Measurements from ENCODE around the gene HIKESHI. TPM values are rescaled to one million over a fixed set of nuclear protein-coding genes. Genes with fewer than 3 reads are reported as not detected.
"Not testable (repeated sequence)": the region's sequence is repeated elsewhere in the genome, so short reads cannot be mapped to it uniquely, and the experiment has no call there.

Gene HIKESHI
- total RNA-seq, 4 donors from 2014 or later: 9.1 to 19.4 (median 15.6) TPM

DNA sequence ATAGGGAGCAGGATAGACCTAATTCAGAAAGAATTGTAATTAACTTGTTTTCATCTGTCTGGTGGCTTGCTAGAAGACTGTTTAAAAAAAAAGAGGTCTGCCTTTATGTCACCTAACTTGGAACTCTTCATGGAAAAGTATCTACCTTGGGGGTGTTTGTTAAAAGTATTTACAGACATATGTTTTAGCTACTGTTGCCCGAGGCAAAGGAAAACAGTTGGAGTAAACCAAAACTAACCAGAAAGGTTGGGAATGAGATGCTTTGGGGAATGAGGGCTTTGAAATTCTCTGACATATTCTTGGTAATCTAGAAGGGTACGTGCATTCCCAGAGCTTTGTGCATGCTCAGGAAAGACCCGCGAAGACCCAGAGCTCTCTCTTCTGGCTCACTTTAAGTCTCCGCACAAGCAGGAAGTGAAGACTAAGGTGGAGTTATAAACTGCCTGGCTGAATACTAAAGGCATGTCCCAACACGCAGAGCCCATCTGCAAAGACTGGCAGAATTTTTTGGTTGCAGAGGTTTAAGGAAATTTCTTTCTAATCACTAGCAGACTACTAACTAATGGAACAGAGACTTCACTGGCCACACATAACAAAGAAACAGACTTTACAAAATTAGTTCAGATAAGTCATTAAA, 33.2 kb downstream of the HIKESHI start:
- H3K27ac ChIP-seq: no peak overlapping the region
- no peak overlapping the region for H3K4me3 ChIP-seq
- H3K27me3 ChIP-seq: no peaks in the 10 kb centered on the region
- no peak for DNase-seq
- no peaks in the 10 kb centered on the region for H3K9me3 ChIP-seq
- no peaks in the 10 kb centered on the region for H3K4me1 ChIP-seq
- no peak for TF ChIP-seq POLR2A (IDR thresholded peaks at IDR 0.05)
- TF ChIP-seq, protein P1, sequence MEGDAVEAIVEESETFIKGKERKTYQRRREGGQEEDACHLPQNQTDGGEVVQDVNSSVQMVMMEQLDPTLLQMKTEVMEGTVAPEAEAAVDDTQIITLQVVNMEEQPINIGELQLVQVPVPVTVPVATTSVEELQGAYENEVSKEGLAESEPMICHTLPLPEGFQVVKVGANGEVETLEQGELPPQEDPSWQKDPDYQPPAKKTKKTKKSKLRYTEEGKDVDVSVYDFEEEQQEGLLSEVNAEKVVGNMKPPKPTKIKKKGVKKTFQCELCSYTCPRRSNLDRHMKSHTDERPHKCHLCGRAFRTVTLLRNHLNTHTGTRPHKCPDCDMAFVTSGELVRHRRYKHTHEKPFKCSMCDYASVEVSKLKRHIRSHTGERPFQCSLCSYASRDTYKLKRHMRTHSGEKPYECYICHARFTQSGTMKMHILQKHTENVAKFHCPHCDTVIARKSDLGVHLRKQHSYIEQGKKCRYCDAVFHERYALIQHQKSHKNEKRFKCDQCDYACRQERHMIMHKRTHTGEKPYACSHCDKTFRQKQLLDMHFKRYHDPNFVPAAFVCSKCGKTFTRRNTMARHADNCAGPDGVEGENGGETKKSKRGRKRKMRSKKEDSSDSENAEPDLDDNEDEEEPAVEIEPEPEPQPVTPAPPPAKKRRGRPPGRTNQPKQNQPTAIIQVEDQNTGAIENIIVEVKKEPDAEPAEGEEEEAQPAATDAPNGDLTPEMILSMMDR (IDR thresholded peaks at IDR 0.05): no peak
- peaks cover 0 to 35% (median 0%) of the 10 kb centered on the region in 3 donors for H3K36me3 ChIP-seq

DNA sequence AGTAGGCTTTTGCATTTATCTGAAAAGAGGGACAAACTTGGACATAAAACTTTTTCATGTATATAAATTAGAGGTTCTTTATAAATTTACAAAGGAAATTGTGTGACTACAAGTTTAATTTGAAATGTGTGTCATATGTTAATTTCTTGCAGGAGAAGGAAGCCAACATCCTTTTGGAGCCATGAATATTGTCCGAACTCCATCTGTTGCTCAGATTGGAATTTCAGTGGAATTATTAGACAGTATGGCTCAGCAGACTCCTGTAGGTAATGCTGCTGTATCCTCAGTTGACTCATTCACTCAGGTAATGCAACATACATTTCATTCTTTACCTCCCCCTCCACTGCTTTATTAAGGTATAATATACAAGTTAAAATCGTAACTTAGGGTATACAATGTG, 35.2 kb downstream of the HIKESHI start:
- no peaks in the 10 kb centered on the region for H3K9me3 ChIP-seq
- TF ChIP-seq, protein P1 (IDR thresholded peaks at IDR 0.05): no peak
- no peak for TF ChIP-seq POLR2A (IDR thresholded peaks at IDR 0.05)
- H3K4me3 ChIP-seq: no peak overlapping the region

DNA sequence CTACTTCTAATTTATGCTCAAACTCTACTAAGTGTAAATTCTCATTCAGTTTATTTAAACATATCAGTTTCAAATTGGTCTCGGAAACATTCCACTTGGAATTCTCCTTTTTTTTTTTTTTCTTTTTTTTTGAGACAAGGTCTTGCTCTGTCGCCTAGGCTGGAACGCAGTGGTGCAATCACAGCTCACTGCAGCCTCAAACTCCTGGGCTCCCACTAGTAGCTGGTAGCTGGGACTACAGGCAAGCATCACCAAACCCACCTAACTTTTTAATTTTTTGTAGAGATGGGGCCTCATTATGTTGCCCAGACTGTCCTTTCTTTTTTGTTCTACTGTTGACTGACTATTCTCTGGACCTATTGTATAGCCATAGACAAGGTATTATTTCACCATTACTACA, 39.3 kb downstream of the HIKESHI start:
- no peak for TF ChIP-seq POLR2A (IDR thresholded peaks at IDR 0.05)
- TF ChIP-seq, protein P1 (IDR thresholded peaks at IDR 0.05): no peak
- H3K36me3 ChIP-seq: peaks cover 0 to 36% (median 0%) of the 10 kb centered on the region in 3 donors
- no peaks in the 10 kb centered on the region for H3K9me3 ChIP-seq
- H3K27ac ChIP-seq: no peak overlapping the region
- no peaks in the 10 kb centered on the region for H3K27me3 ChIP-seq
- DNase-seq: no peak
- H3K4me1 ChIP-seq: no peaks in the 10 kb centered on the region
- no peak overlapping the region for H3K4me3 ChIP-seq

More for the DNA sequence above, 35.2 kb downstream of the HIKESHI start:
- H3K36me3 ChIP-seq: peaks cover 0 to 35% (median 0%) of the 10 kb centered on the region in 3 donors
- DNase-seq: no peak
- no peaks in the 10 kb centered on the region for H3K4me1 ChIP-seq
- no peaks in the 10 kb centered on the region for H3K27me3 ChIP-seq
- H3K27ac ChIP-seq: no peak overlapping the region

DNA sequence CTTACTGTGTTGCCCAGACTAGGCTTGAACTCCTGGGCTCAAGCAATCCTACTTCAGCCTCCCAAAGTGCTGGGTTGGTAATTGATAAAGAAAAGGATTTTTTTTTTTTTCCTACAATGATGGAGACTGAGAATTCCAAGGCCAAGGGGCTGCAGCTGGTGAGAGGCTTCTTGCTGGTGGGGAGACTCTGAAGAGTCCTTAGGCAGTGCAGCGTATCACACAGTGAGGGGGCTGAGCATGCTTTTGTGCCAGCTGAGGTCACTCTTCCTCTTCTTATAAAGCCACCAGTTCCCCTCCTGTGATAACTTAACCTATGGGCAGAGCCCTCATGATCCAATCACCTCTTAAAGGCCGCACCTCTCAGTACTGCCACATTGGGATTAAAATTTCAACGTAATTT, 44.5 kb downstream of the HIKESHI start:
- Histone ChIP-seq H3K36me3 (peaks cover 0 to 15% (median 0%) of the 10 kb centered on the region in 3 donors), H3K4me1 (no peaks in the 10 kb centered on the region), H3K4me3 (no peak overlapping the region), H3K9me3 (no peaks in the 10 kb centered on the region), H3K27ac (no peak overlapping the region), H3K27me3 (no peaks in the 10 kb centered on the region)
- DNase-seq: no peak
- TF ChIP-seq POLR2A (IDR thresholded peaks at IDR 0.05): no peak
- TF ChIP-seq, protein P1 (IDR thresholded peaks at IDR 0.05): no peak

DNA sequence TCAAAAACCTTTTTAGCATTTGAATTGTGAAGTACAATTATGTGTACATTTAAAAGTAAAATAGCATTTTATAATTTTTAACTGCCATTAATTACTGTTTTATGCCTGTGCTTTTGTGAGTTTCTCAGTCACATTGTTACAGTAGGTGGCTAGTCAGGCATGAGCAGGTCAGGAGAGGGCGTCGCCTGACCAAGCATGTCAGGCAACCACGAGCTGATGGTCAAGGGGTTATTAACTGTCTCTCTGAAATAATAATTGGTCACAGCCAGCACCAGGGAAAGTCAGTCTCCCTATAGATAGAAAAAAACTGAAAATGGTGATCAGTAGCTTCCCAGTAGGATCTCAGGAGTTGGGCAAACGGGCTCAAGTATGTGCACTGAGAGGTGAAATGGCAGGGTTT, 53.2 kb downstream of the HIKESHI start:
- no peaks in the 10 kb centered on the region for H3K4me1 ChIP-seq
- no peaks in the 10 kb centered on the region for H3K27me3 ChIP-seq
- DNase-seq: no peak
- TF ChIP-seq POLR2A (IDR thresholded peaks at IDR 0.05): no peak
- TF ChIP-seq, protein P1 (IDR thresholded peaks at IDR 0.05): no peak
- H3K4me3 ChIP-seq: no peak overlapping the region
- H3K9me3 ChIP-seq: no peaks in the 10 kb centered on the region
- H3K36me3 ChIP-seq: no peaks in the 10 kb centered on the region
- no peak overlapping the region for H3K27ac ChIP-seq

DNA sequence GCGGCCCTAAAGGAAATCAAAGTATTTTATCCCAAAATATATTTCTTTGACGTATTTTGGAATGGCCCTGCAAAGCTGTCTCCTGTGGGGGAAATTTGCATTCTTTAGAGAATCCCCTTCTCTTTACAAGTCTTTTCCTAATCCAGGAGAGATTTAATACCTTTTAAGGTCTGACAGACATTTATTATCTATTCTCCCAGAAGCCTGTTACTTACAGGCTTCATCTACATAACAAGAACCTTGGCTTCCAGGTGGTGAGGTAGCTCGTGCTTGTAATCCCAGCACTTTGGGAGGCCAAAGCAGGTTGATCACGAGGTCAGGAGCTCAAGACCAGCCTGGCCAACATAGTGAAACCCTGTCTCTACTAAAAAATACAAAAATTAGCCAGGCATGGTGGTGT, 55.4 kb downstream of the HIKESHI start:
- not testable (repeated sequence) for H3K36me3 ChIP-seq, H3K4me1 ChIP-seq, DNase-seq, H3K4me3 ChIP-seq, H3K27ac ChIP-seq, H3K27me3 ChIP-seq, H3K9me3 ChIP-seq

All from Peyer's patch (tissue), 4 donors.